NCI-H2171 treated with DMSO at 0.1 percent for 48 hours (cell line): ENCODE results near the gene ESYT3.
"Not testable (repeated sequence)": the region's sequence is repeated elsewhere in the genome, so short reads cannot be mapped to it uniquely, and the experiment has no call there.

Experiments
- DNase-seq: peaks from one replicate; lab custom pipeline; 2025; lab: John Stamatoyannopoulos, UW

ESYT3 gene

DNA sequence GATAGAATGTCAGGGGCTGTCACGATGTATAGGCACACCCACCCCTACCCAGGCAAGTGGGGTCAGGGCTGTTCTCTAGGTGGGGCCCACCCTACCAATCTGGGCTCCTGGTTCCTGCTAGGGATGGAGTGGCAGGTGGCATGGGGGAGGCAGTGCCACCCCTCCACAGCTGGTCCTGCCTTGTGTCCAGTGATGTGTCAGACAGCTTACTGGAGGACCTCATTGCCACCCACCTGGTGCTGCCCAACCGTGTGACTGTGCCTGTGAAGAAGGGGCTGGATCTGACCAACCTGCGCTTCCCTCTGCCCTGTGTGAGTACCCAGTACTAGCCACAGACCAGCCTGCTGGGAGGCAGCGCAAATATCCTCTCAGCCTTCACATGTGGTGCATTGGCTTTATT is 27.5 kb downstream of the ESYT3 start:
- no peak for DNase-seq

DNA sequence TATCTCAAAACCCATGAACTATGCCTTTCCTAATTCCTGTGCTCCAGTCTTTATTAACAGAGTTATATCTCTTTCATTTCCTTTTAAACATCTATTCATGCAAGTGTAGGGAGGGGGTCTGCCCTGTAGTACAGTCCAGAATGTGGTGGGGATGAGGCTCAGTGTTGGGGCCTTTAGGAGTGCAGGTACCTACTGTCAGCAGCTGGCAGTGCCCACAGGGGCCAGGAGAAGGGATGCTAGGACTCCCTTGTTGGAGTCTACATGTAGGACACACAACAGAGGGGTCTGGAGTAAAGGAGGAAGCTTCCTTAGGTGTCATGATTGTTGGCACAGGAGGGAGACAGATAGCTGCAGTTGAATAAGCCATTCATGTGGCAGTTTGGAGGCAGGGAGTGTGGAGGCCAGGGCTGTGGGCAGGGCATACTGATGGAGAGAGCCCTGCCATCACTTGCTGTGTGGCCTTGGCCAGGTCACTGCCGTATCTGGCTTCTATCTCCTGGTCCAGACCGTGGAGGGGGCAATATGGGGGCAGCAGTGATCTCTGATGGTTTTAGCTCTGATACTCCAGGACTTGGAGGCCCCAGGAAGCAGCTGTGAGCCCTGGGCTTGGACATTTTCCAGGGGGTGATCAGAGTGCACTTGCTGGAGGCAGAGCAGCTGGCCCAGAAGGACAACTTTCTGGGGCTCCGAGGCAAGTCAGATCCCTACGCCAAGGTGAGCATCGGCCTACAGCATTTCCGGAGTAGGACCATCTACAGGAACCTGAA is 29.5 kb downstream of the ESYT3 start:
- no peak for DNase-seq

DNA sequence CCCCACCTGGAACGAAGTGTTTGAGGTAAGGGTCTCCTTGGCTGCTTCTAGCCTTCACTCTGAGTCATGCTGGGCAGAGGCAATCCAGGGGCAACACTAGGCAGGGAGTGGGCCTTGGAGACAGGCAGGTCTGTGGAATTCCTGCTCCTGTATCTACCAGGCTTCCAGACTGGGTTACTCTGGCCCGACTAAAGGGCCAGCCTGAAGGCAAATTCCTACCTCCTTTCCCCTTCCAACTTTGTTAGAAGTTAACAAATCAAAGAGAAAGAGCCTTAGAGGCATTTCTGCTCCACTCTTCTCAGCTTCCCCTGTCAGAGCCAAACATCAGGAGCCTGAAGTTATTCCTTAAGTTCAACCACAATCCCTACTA is 30.1 kb downstream of the ESYT3 start:
- DNase-seq = no peak

DNA sequence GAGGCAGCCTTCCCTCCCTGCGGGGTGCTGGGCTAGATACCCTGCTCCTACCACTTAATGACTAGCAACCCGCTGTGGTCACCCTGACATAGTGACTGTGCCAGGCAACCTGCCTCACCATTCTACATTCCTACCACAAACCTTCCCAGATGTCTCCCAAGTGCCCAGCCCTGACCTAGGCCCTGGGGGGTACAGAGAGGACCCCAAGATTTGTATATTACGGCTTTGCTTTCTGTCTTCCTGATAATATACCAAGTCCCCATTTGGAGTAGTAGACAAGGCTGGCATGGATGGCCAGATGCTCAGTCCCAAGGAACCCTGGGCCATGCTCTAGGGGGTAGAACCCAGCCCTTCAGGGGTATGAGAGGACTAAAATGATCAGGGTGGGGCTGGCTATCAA is 31.0 kb downstream of the ESYT3 start:
- DNase-seq = no peak

DNA sequence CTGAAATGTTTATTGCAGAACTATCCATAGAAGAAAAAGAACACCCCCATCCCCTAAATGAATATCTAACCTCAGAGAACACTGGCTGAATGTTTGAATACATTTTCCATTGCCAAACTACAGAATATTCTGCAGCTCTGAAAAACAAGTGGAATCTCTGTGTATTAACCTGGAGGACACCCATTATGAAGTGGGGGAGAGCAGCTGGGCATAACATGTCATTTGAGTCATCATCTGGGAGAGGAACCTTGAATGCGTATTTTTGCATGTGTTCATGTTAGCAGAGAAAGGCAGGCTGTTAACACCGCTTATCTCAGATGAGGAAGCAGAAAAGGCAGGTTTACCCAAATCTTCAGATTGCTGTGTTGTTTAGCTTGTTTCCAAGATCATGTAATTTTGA is 31.5 kb downstream of the ESYT3 start:
- DNase-seq = peak; percentile 52

DNA sequence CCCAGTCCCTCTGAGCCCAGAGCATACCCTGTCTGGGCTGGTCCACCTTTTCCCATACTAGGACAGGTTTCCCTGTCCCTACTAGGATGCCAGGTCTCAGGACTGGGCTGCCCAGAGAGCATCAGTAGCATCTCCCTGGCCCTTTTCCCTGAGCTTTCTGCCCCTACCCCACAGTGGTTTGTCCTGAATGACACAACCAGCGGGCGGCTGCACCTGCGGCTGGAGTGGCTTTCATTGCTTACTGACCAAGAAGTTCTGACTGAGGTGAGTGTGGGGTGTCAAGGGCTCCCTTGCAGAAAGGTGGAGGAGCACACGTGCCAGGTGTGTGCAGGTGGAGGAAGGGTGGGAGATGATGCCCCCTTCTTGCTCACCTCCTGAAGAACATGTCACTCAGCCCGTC is 33.5 kb downstream of the ESYT3 start:
- no peak for DNase-seq

DNA sequence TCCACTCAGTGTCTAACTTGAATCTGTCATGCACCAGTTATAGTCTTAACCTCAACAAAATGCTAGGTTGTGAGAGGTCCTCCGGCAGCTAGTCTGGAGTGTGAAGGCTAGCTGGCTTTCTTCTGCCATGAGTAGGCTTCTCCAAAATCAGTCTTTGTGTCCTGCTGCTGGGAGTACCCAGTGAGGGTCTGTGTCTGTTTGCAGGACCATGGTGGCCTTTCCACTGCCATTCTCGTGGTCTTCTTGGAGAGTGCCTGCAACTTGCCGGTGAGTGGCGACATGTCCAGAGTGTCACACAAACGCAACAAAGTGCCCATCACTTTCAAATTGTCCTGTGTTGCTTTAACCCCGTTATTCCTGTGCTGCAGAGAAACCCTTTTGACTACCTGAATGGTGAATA is 34.0 kb downstream of the ESYT3 start:
- no peak for DNase-seq

DNA sequence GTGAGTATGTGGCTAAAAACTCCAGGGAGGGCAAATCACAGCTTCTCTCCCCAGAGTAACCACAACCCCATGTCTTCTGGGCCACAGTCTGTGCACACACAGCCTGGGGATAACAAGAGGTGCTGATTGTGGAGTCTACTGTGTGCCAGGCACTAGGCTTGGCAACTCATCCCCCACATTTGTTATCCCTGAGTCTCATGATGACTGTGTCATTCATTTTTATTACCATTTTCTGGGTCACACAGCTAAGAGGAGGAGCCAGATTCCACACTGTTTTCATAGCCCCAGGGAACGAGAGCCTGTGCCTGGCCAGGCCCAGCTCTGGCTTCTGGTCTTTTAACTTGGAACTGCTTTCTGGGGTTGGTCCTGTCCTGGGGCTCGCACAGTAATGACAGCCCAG is 34.5 kb downstream of the ESYT3 start:
- DNase-seq = no peak

DNA sequence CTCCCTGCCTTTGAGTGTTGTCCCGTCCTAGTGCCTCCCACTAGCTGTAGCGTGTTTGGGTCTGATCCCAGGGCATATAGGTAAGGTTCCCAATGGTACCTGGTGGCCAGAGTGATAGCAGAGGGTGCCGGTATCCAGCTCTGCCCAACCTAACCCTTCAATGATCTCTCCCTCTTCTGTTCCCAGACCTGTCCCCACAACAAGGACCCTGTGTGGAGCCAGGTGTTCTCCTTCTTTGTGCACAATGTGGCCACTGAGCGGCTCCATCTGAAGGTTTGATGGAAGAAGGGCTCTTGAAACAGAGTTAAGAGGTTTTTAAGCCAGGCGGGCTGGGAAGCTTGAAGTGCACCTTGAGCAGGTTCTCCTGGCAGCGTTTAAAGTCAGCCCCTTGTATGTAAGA is 35.5 kb downstream of the ESYT3 start:
- no peak for DNase-seq

DNA sequence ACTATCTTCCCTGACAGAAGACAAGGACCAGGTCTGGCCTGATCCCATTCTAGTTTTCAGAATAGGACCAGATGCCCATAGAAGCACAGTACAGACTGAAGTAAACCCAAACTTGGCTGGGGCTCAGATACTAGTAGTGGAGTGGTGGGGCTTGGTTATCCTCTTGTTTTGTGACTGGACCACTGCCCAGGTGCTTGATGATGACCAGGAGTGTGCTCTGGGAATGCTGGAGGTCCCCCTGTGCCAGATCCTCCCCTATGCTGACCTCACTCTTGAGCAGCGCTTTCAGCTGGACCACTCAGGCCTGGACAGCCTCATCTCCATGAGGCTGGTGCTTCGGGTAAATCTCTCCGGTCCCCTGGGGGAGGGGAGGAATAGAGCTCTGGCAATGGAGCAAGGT is 36.3 kb downstream of the ESYT3 start:
- DNase-seq = no peak

DNA sequence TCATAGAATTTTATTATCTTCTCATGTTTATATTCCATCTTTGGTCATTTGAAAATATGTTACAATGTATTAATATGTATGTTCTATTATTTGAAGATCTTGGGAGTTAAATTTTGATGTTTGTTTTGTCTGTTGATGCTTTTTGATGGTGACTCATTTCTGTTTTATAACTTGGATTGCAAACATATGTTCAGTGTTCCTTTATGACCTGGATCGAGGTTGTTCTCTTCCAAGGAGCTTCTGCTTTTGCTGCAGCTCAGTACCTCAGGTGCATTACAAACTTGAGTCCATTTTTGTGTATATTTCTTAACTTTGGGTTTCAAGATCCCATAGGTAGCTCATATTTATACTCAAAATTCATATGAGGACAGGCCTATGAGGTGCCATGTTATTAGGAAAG is 37.1 kb downstream of the ESYT3 start:
- no peak for DNase-seq

DNA sequence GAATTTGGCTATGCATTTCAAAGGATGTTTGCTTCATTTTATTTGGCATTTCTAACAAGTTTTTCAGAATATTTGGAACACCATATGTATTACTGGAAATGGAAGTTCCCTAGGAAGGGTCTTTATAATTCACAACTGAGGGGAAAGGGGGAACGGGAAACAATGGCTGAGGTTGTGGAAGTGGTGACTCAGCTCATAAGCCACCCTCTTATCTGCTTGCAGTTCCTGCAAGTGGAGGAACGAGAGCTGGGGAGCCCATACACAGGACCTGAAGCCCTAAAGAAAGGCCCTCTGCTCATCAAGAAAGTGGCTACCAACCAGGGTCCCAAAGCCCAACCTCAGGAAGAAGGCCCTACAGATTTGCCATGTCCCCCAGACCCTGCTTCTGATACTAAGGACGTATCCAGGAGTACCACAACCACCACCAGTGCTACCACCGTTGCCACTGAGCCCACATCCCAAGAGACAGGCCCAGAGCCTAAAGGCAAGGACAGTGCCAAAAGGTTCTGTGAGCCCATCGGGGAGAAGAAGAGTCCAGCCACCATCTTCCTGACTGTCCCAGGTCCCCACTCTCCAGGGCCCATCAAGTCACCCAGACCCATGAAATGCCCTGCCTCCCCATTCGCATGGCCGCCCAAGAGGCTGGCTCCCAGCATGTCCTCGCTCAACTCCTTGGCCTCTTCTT is 37.9 kb downstream of the ESYT3 start:
- DNase-seq = no peak

DNA sequence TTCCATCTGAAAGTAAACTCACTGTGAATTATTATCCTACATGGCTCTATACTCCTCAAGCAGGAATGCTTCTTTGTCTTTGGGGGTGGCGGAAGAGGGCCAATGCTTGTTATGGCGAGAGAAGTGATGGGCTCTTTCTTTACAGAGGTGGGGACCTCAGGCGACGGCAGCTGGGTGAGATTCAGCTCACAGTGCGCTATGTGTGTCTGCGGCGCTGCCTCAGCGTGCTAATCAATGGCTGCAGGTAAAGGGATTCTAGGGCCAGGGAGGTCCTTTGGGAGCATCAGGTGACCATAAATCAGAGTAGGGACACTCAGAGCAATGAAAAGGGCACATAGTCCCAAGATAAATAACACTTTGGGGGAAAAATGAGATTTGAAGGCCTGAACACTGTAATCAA is 39.0 kb downstream of the ESYT3 start:
- DNase-seq = no peak

DNA sequence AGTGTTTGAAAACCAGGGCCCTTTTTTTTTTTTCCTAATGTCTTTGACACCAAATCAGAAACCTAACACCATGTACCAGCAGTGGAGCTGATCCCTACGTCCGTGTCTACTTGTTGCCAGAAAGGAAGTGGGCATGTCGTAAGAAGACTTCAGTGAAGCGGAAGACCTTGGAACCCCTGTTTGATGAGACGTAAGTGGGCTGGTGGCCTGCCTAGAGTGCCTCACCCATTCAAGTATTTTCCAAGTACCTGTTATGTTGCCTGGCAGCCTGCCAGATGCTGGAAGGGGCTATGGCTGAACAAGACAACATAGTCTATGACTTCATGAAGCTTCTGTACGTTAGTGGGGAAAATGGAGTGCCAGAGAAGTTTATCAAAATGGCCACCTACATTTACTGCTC is 39.7 kb downstream of the ESYT3 start:
- peak; percentile 46 for DNase-seq

DNA sequence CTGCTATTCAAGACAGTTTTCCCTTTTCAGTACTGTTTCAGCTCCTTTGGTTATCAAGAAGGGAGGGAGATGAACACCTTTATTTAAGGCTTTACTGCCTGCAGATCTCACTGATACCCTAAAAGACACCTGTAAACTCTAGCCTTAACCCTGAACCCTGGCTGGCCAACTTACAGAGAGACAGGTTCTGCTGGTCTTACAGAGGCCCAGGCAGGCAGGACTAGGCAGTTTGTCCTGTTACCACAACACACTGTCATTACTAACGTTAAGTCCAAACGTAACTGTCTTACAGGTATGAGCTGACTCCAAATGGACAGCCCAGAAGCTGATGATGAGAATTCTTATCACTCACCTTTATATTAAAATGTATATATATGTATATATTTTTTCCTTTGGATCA is 42.1 kb downstream of the ESYT3 start:
- DNase-seq = no peak

DNA sequence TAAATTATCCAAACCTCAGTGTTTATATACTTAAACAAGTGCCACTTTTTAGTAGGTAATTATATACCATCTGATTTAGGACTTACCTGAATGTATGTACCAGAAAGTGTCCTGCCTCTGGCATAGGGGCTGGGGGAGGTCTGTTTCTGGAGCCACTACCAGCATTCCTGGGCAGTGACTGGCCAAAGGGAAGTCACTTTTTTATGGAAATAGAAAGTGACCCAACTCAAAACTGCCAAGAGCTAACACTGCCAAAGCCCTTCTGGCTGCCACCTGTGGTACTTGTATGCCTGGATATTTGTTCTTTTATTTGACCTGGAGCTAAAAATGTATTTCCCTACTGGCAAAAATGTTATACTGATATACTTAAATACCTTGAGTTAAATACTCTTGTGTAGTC is 42.7 kb downstream of the ESYT3 start:
- no peak for DNase-seq

DNA sequence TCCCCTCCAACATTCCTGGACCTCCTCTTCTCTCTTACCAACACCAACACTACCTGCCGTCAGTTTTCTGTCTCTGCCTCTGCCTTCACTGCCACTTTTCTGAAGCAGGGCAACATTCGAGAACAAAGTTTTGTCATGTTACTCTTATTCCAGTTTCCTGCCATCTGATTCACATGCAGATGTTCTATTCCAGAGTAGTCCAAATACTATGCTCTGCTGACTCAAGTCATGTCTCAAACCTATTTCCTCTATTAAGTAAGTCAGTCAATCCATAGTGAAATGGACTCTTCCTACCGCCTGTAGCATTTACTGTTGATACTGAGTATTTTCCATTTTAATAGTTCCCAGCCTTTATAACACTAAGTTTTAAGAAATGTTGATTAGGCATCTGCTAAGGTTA is 43.4 kb downstream of the ESYT3 start:
- no peak for DNase-seq

DNA sequence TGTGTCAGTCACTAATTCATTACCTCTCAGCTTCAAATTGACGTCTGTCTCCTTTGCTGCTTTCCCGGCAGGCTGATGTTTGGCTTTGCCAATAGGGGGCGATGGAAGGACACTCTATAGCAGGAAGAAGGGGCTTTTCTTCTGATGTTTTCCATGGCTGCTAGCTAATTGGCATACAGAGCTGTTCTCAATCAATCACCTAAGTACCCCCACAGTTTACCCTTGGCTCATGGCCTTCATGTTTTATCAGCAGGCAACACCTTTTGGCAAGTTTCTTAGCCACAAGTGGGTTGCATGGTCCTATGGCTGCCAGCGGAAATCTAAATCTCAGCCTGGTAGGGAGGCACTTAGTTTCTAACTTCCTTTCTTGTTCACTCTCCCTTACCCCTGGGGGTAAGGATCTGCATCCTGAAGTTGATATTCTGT is 45.0 kb downstream of the ESYT3 start:
- peak; percentile 17 for DNase-seq

DNA sequence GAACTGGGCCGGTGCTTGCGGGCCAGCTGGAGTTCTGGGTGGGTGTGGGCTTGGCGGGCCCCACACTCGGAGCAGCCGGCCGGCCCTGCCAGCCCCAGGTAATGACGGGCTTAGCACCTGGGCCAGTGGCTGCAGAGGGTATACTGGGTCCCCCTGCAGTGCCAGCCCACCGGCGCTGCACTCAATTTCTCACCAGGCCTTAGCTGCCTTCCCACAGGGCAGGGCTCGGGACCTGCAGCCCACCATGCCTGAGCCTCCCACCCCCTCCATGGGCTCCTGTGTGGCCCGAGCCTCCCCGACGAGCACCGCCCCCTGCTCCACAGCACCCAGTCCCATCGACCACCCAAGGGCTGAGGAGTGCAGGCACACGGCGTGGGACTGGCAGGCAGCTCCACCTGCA is 50.3 kb downstream of the ESYT3 start:
- DNase-seq = not testable (repeated sequence)

DNA sequence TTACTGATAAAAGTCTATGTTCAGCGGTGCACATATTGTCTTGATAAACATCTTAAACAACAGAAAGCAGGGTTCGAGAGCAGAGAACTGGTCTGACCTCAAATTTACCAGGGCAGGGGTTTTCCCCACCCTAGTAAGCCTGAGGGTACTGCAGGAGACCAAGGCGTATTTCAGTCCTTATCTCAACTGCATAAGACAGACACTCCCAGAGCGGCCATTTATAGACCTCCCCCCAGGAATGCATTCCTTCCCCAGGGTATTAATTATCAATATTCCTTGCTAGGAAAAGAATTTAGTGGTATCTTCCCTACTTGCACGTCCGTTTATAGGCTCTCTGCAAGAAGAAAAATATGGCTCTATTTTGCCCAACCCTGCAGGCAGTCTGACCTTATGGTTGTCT is 52.2 kb downstream of the ESYT3 start:
- DNase-seq = not testable (repeated sequence)

DNA sequence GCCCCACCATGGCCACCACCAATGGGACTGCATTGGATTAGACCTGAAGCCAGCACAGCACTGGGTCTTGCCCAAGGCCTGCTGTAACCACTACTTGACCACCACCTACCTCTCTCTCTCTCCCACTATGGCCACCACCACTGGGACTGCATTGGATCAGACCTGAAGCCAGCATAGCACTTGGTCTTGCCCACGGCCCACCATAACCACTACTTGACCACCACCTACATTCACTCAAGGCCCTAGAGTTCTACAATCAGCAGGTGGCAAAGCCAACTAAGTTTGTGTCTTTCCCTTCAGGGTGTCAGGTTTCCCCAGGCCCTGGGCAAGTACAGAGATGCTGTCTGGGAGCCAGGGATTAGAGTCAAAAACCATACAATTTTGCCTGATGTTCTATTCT is 57.6 kb downstream of the ESYT3 start:
- no peak for DNase-seq

DNA sequence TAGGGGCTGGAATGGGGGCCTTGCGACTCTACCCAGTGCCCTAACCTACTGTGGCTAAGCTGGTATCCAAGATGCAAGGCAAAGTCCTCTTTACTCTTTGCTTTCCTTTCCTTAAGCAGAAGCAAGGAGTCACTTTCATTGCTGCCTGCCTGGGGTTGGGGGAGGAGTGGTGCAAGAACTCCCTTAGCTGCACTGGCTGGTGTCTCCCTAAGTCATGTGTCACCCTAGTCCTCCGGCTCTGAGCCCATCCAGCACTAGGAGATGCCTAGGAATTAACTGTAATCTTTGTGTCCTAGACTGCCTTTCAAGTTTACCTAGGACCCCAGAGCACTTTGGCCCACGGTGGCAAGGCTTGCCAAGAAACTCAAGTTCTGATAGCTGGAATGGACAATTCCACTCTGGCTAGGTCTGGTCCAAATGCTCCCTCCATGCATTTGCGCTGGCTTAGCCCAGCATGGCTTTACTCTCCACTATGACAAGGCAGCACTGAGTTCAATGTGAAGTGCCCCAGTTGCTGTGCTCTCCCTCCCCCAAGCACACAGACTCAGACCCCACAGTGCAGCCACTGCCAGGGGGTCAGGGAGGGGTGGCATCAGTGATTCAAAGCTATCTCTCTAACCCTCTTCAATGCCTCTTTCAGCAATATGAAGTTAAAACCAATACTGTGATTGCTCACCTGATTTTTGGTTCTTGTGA is 58.7 kb downstream of the ESYT3 start:
- no peak for DNase-seq
